NT2/D1 (cell line): ENCODE data around the gene BBS9.

Experiments
- DNase-seq: peaks from one replicate; pipeline ENCODE4 v3.0.0-alpha.2; 2011; ENCODE audit warnings: low read depth, low spot score
- H3K27me3 ChIP-seq: 2 replicates; pipeline ENCODE4 v1.6.0; 2011; ENCODE audit warnings: mild to moderate bottlenecking; ENCODE audit not compliant: insufficient read length, insufficient read depth
- H3K36me3 ChIP-seq: 2 replicates; pipeline ENCODE4 v1.6.1; 2011; ENCODE audit warnings: mild to moderate bottlenecking, low read length, mixed read lengths; ENCODE audit not compliant: insufficient read depth, insufficient read length
- H3K4me1 ChIP-seq: 2 replicates; pipeline ENCODE4 v1.5.1; 2011; ENCODE audit not compliant: insufficient read depth, insufficient read length
- H3K4me3 ChIP-seq: 2 replicates; pipeline ENCODE4 v1.5.1; 2011; ENCODE audit warnings: low read depth; ENCODE audit not compliant: insufficient read length
- H3K9ac ChIP-seq: 2 replicates; pipeline ENCODE4 v1.6.0; 2011; ENCODE audit warnings: low read depth; ENCODE audit not compliant: insufficient read length
- H3K9me3 ChIP-seq: 2 replicates; pipeline ENCODE4 v1.5.1; 2011; ENCODE audit warnings: mild to moderate bottlenecking, low read length; ENCODE audit not compliant: insufficient read depth
- SUZ12 ChIP-seq: IDR thresholded peaks from 2 replicates; pipeline ENCODE4 v1.6.1; 2011; ENCODE audit not compliant: insufficient read length, insufficient read depth; ENCODE audit errors: extremely low read depth
- YY1 ChIP-seq: IDR thresholded peaks from 2 replicates; pipeline ENCODE4 v1.6.1; 2011; ENCODE audit not compliant: insufficient read length, insufficient read depth
- ZNF274 ChIP-seq: IDR thresholded peaks from 2 replicates; pipeline ENCODE4 v1.6.1; 2011; ENCODE audit warnings: mild to moderate bottlenecking, low read depth, low read length

Gene BBS9

DNA sequence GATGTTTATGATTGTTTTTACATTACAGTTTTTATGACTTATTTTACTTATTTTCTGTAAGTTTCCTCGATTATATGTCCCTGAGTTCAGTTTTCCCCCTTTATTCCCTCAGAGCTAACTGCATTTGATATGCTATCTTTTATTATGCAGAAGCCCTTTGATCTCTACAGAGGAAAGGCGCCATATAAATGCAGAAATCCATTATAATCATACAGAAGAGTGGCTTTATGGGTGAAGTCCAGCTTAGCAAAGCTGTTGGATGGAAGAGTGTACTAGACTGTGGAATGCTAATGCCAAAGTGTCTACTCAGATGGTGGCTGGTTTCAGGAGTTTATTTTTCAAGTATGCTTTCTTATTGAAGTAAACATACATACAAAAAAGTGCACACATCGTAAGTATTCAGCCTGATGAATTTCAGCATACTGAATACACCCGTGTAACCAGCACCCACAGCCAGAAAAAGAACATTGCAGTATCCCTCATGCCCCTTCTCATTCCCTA, 517.6 kb downstream of the BBS9 start:
- H3K36me3 ChIP-seq, result no peaks in the 10 kb centered on the region
- no peaks in the 10 kb centered on the region for H3K27me3 ChIP-seq
- no peak for DNase-seq
- H3K4me1 ChIP-seq, result no peaks in the 10 kb centered on the region
- no peak overlapping the region for H3K4me3 ChIP-seq
- H3K9me3 ChIP-seq, result no peaks in the 10 kb centered on the region
- no peak overlapping the region for H3K9ac ChIP-seq
- TF ChIP-seq ZNF274 (no peak), YY1 (no peak), SUZ12 (no peak)

DNA sequence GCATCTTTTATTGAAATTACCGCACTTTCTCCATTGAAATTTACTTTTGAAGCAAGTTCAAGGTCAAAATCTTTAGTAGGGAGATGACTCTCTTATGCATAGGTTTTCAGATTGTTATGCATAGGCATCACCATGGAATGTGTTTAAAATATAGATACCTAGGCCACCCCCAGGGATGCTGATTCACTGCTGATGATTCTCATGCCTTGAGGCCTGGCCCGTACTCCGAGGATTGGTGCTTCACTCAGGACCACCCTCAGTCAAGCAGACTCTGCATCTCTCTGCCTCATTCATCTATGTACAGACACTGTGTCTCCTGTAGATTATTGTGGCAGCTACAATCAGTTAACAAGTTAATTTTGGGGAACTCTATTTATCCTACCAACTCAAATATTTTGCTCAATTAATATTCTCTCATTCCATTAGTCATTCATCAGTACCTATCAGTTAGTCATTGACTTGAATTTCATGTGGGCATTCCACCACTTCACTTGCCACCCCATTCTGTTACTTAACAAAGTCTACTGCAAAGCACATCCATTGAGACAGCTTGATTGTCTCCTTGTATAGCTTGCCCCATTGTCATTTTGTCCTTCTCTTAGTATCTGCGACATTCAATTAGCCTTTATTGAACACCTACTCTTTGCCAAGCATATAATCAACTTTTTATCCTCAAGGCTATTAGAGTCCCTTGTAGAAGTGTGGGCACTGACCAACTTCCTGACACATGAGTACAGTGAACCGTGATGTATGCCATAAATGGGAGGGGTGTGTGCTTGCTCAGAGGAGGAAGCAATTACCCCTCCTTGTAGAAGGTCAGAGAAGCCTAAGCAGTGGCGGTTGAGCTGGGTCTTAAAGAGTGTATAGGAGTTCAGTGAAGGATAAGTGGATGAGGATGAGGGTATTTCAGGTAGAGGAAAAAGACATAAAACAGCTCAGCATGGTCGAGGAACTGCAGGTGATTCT, 520.4 kb downstream of the BBS9 start:
- no peak overlapping the region for H3K4me3 ChIP-seq
- H3K4me1 ChIP-seq, result no peaks in the 10 kb centered on the region
- no peaks in the 10 kb centered on the region for H3K27me3 ChIP-seq
- no peaks in the 10 kb centered on the region for H3K36me3 ChIP-seq
- TF ChIP-seq SUZ12, result no peak
- TF ChIP-seq YY1, result no peak
- no peak for TF ChIP-seq ZNF274
- H3K9me3 ChIP-seq, result no peaks in the 10 kb centered on the region
- DNase-seq, result no peak
- no peak overlapping the region for H3K9ac ChIP-seq

DNA sequence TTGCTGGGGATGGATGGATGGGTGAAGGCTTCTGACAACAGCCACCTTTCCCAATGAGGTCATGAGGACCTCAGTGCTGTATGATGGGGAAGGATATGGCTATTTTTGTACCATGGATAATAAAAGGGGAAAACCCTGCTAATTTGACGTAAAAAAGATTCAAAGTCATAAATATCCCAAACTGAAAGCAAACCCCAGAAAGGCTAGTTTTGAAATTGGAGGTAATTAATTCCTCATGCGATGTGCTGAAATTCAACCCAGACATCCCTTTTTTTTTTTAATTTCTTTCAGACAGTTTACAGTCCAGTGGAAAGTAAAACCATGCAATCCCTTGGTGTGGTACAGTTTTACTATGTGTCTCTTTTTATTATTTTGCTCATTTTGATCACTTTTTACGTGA, 521.5 kb downstream of the BBS9 start:
- H3K9ac ChIP-seq, result no peak overlapping the region
- no peaks in the 10 kb centered on the region for H3K9me3 ChIP-seq
- no peaks in the 10 kb centered on the region for H3K4me1 ChIP-seq
- H3K27me3 ChIP-seq, result no peaks in the 10 kb centered on the region
- no peak for DNase-seq
- TF ChIP-seq SUZ12 (no peak), YY1 (no peak), ZNF274 (no peak)
- H3K4me3 ChIP-seq, result no peak overlapping the region
- no peaks in the 10 kb centered on the region for H3K36me3 ChIP-seq

DNA sequence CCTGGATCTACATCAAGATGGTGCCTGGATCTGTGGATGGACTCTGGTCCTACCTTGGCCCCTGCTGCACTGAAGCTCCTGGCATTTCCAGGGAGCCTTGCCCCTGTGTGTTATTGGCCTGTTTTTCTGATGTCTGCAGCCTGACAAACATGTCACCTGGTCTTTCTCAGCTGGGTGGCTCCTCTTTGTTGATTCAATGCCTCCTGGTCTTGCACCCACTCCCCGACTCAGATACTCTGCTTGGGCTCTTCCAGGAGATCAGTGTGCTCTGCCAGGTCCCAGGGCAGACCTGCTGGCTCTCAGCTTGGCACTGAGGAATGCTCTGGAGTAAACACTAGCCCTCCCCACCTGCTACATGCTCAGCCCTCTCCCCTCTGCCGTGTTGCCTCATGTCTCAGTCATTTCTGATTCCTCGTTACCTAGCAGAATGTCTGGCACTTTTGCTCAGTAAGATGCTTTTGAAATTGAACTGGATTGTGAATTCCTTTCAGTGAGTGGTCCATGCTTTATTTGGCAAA, 522.7 kb downstream of the BBS9 start:
- no peaks in the 10 kb centered on the region for H3K4me1 ChIP-seq
- TF ChIP-seq SUZ12 (no peak), ZNF274 (no peak), YY1 (no peak)

DNA sequence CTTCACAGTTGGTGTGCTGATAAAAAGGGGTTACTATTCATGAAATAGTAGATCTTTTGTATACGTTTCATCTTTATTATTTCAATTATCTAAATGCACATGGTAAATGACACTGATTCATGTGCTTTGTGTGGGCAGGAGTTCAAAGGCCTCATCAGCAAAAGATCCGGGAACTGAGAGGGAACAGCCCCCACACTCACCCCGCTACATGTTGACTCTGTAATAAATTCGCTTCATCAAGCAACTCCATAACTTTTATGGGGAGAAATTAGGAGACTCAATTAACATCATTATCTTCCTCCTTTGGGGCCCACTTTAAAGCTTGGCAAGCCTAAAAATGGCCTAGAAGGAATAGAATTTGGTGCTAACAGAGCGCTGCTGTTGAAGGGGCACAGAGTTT, 525.3 kb downstream of the BBS9 start:
- Histone ChIP-seq H3K4me1 (no peaks in the 10 kb centered on the region), H3K9ac (no peak overlapping the region), H3K4me3 (no peak overlapping the region), H3K27me3 (no peaks in the 10 kb centered on the region), H3K36me3 (no peaks in the 10 kb centered on the region), H3K9me3 (no peaks in the 10 kb centered on the region)
- TF ChIP-seq SUZ12 (no peak), ZNF274 (no peak), YY1 (no peak)
- DNase-seq, result no peak

More for the DNA sequence above, 522.7 kb downstream of the BBS9 start:
- Histone ChIP-seq H3K27me3 (no peaks in the 10 kb centered on the region), H3K9ac (no peak overlapping the region), H3K4me3 (no peak overlapping the region), H3K9me3 (no peaks in the 10 kb centered on the region), H3K36me3 (no peaks in the 10 kb centered on the region)
- DNase-seq, result no peak
